Astrocyte (in vitro differentiated cells and primary cell): ENCODE measurements around the gene VSTM2B. TPM values are rescaled to one million over a fixed set of nuclear protein-coding genes. Genes with fewer than 3 reads are reported as not detected.

Experiments
- DNase-seq: peaks from one replicate; pipeline ENCODE4 v3.0.0-alpha.2; 2010; ENCODE audit warnings: low read depth
- FAIRE-seq: peaks from 2 replicates; lab custom pipeline; 2011; peaks lifted over from hg19 to GRCh38; lab: Jason Lieb, UNC
- H2AFZ ChIP-seq: 2 replicates; pipeline ENCODE4 v1.6.0; 2012; ENCODE audit warnings: low read depth, low read length, inconsistent platforms
- H3K27ac ChIP-seq: 2 replicates; pipeline ENCODE4 v1.5.1; 2011; ENCODE audit warnings: low read depth, low read length, inconsistent platforms
- H3K27me3 ChIP-seq: 2 replicates; pipeline ENCODE4 v1.6.0; 2011; ENCODE audit warnings: low read length, inconsistent platforms; ENCODE audit not compliant: insufficient read depth
- H3K36me3 ChIP-seq: 2 replicates; pipeline ENCODE4 v1.5.1; 2011; ENCODE audit warnings: low read length, inconsistent platforms; ENCODE audit not compliant: insufficient read depth
- H3K4me1 ChIP-seq: 2 replicates; pipeline ENCODE4 v1.5.1; 2011; ENCODE audit warnings: low read length, inconsistent platforms; ENCODE audit not compliant: insufficient read depth
- H3K4me2 ChIP-seq: 2 replicates; pipeline ENCODE4 v1.6.0; 2012; ENCODE audit warnings: low read length, inconsistent platforms
- H3K4me3 ChIP-seq: 2 replicates; pipeline ENCODE4 v1.5.1; 2011; ENCODE audit warnings: low read depth, mild to moderate bottlenecking, low read length, inconsistent platforms; ENCODE audit not compliant: insufficient read depth
- H3K79me2 ChIP-seq: 2 replicates; pipeline ENCODE4 v1.6.0; 2012; ENCODE audit warnings: mild to moderate bottlenecking, low read length, inconsistent platforms; ENCODE audit not compliant: insufficient read depth
- H3K9ac ChIP-seq: 2 replicates; pipeline ENCODE4 v1.6.0; 2012; ENCODE audit warnings: mild to moderate bottlenecking, low read length, inconsistent platforms
- H3K9me3 ChIP-seq: 2 replicates; pipeline ENCODE4 v1.5.1; 2012; ENCODE audit warnings: low read depth, mild to moderate bottlenecking, low read length, inconsistent platforms; ENCODE audit not compliant: insufficient read depth
- H4K20me1 ChIP-seq: 2 replicates; pipeline ENCODE4 v1.6.0; 2012; ENCODE audit warnings: low read length, inconsistent platforms; ENCODE audit not compliant: insufficient read depth
- H3K27ac Mint-ChIP-seq: one replicate; pipeline ENCODE4 v1.8.0; 2021; ENCODE audit warnings: mild to moderate bottlenecking, mixed read lengths; ENCODE audit not compliant: unreplicated experiment
- H3K27me3 Mint-ChIP-seq: one replicate; pipeline ENCODE4 v1.8.0; 2021; ENCODE audit warnings: low read depth, mixed read lengths; ENCODE audit not compliant: unreplicated experiment
- H3K36me3 Mint-ChIP-seq: one replicate; pipeline ENCODE4 v1.8.0; 2021; ENCODE audit warnings: low read depth, mixed read lengths; ENCODE audit not compliant: unreplicated experiment
- H3K4me1 Mint-ChIP-seq: one replicate; pipeline ENCODE4 v1.8.0; 2021; ENCODE audit warnings: low read depth, mixed read lengths; ENCODE audit not compliant: unreplicated experiment
- H3K4me3 Mint-ChIP-seq: one replicate; pipeline ENCODE4 v1.8.0; 2021; ENCODE audit warnings: mild to moderate bottlenecking, moderate library complexity, mixed read lengths; ENCODE audit not compliant: unreplicated experiment
- H3K9me3 Mint-ChIP-seq: one replicate; pipeline ENCODE4 v1.8.0; 2021; ENCODE audit warnings: mild to moderate bottlenecking, mixed read lengths; ENCODE audit not compliant: unreplicated experiment
- CTCF ChIP-seq: IDR thresholded peaks from 2 replicates; pipeline ENCODE4 v1.5.1; 2011; ENCODE audit warnings: low read depth, mild to moderate bottlenecking, inconsistent platforms, low read length, moderate library complexity; ENCODE audit not compliant: insufficient read depth
- EZH2 ChIP-seq: IDR thresholded peaks from 2 replicates; pipeline ENCODE4 v1.6.1; 2012; ENCODE audit warnings: mild to moderate bottlenecking, low read length, inconsistent platforms; ENCODE audit not compliant: insufficient read depth
- total RNA-seq: library from RNA; stranded (reverse); gene quantifications from 2 replicates; pipeline ENCODE4 v1.2.1, GENCODE V29; 2021

VSTM2B gene
- total RNA-seq, 1 donor from 2014 or later = not detected

GRCh38 chr19:29526730-29527499 lies 1.1 kb downstream of the VSTM2B start:
- TF ChIP-seq EZH2 (peak; percentile 88), CTCF (no peak)
- no peak overlapping the region for H2AFZ ChIP-seq
- H3K27me3 Mint-ChIP-seq = peaks cover 64% of the 10 kb centered on the region
- no peaks in the 10 kb centered on the region for H3K4me1 ChIP-seq
- H3K27me3 ChIP-seq = peaks cover 47% of the 10 kb centered on the region
- no peaks in the 10 kb centered on the region for H4K20me1 ChIP-seq
- no peak overlapping the region for H3K9ac ChIP-seq
- H3K9me3 ChIP-seq = peaks cover 7% of the 10 kb centered on the region
- peaks cover 8% of the 10 kb centered on the region for H3K9me3 Mint-ChIP-seq
- H3K4me3 ChIP-seq = no peak overlapping the region
- H3K79me2 ChIP-seq = no peaks in the 10 kb centered on the region
- no peaks in the 10 kb centered on the region for H3K36me3 ChIP-seq
- no peak overlapping the region for H3K4me2 ChIP-seq
- H3K4me3 Mint-ChIP-seq = peak overlapping the region; percentile 27
- no peak overlapping the region for H3K27ac ChIP-seq
- no peak overlapping the region for H3K27ac Mint-ChIP-seq
- peaks cover 3% of the 10 kb centered on the region for H3K4me1 Mint-ChIP-seq
- FAIRE-seq (no peak), DNase-seq (no peak)
- H3K36me3 Mint-ChIP-seq = no peaks in the 10 kb centered on the region

GRCh38 chr19:29527500-29528328 lies 1.9 kb downstream of the VSTM2B start:
- no peaks in the 10 kb centered on the region for H3K4me1 ChIP-seq
- H3K79me2 ChIP-seq = no peaks in the 10 kb centered on the region
- H3K27ac ChIP-seq = no peak overlapping the region
- H2AFZ ChIP-seq = peak overlapping the region; percentile 52
- no peaks in the 10 kb centered on the region for H3K36me3 Mint-ChIP-seq
- H3K27me3 ChIP-seq = peaks cover 47% of the 10 kb centered on the region
- no peaks in the 10 kb centered on the region for H3K36me3 ChIP-seq
- TF ChIP-seq CTCF (no peak), EZH2 (no peak)
- H3K27me3 Mint-ChIP-seq = peaks cover 64% of the 10 kb centered on the region
- DNase-seq (no peak), FAIRE-seq (no peak)
- H3K4me2 ChIP-seq = peak overlapping the region; percentile 78
- no peak overlapping the region for H3K27ac Mint-ChIP-seq
- no peak overlapping the region for H3K9ac ChIP-seq
- H3K4me1 Mint-ChIP-seq = peaks cover 3% of the 10 kb centered on the region
- no peak overlapping the region for H3K4me3 ChIP-seq
- peak overlapping the region; percentile 56 for H3K4me3 Mint-ChIP-seq
- H4K20me1 ChIP-seq = no peaks in the 10 kb centered on the region
- H3K9me3 Mint-ChIP-seq = peaks cover 8% of the 10 kb centered on the region
- H3K9me3 ChIP-seq = peaks cover 7% of the 10 kb centered on the region
